ENCODE data around the gene PXT1. TPM values are rescaled to one million over a fixed set of nuclear protein-coding genes. Genes with fewer than 3 reads are reported as not detected.

The PXT1 gene
- polyA plus RNA-seq, 1 experiment, result not detected

DNA sequence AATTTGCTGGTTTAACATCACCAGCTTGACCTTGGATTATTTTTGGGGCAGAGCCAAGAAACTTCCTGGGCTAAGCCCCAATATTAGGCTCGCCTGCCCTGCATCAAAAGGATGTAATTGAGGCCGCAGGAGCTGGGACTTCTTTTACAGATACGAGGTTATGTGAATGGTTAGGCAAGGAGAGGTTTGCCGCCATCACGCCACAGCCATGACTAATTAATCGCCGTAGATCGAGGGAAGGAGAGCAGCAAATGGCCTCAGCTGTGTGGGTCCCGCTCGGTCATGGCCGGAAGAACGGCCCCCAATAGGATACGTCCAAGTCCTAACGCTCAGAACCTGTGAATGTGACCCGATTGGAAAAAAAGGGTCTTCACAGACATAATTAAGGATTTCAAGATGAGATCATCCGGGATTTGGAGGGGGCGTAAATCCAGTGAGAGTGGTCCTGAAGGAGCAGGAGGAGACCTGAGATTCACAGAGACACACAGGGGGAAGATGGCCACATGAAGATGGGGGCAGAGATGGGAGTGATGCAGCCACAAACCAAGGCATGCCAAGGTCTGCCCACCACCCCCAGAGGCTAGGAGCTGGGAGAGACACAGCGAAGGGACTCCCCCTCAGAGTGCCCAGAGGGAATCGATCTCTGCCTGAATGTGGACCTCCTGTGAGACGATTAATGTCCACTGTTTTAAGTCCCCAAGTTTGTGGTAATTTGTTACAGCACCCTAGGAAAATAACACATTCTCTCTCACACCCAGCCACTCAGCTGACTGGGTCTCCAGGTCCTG is 96.0 kb downstream of the PXT1 start:
- Histone ChIP-seq H3K9me3 (ENCODE audit: control insufficient read depth, insufficient read depth, low read length) (no peaks in the 10 kb centered on the region), H3K27me3 (ENCODE audit: control insufficient read depth, insufficient read depth, low read length) (peaks cover 21% of the 10 kb centered on the region), H3K4me3 (ENCODE audit: low read depth, low read length) (no peak overlapping the region), H3K27ac (ENCODE audit: low read depth, low read length) (no peak overlapping the region)
- POLR2A ChIA-PET, result no interaction called here
- TF ChIP-seq, protein P1, sequence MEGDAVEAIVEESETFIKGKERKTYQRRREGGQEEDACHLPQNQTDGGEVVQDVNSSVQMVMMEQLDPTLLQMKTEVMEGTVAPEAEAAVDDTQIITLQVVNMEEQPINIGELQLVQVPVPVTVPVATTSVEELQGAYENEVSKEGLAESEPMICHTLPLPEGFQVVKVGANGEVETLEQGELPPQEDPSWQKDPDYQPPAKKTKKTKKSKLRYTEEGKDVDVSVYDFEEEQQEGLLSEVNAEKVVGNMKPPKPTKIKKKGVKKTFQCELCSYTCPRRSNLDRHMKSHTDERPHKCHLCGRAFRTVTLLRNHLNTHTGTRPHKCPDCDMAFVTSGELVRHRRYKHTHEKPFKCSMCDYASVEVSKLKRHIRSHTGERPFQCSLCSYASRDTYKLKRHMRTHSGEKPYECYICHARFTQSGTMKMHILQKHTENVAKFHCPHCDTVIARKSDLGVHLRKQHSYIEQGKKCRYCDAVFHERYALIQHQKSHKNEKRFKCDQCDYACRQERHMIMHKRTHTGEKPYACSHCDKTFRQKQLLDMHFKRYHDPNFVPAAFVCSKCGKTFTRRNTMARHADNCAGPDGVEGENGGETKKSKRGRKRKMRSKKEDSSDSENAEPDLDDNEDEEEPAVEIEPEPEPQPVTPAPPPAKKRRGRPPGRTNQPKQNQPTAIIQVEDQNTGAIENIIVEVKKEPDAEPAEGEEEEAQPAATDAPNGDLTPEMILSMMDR (IDR thresholded peaks at IDR 0.05; ENCODE audit: low read depth, low read length), result no peak
- CTCF ChIA-PET, result interaction anchor here (1.7 kb wide), 1 partner anchor 14 kb away, joined by 6 read pairs; no protein-coding TSS in a partner anchor
- DNase-seq (ENCODE audit: low read depth, low spot score), result no peak

DNA sequence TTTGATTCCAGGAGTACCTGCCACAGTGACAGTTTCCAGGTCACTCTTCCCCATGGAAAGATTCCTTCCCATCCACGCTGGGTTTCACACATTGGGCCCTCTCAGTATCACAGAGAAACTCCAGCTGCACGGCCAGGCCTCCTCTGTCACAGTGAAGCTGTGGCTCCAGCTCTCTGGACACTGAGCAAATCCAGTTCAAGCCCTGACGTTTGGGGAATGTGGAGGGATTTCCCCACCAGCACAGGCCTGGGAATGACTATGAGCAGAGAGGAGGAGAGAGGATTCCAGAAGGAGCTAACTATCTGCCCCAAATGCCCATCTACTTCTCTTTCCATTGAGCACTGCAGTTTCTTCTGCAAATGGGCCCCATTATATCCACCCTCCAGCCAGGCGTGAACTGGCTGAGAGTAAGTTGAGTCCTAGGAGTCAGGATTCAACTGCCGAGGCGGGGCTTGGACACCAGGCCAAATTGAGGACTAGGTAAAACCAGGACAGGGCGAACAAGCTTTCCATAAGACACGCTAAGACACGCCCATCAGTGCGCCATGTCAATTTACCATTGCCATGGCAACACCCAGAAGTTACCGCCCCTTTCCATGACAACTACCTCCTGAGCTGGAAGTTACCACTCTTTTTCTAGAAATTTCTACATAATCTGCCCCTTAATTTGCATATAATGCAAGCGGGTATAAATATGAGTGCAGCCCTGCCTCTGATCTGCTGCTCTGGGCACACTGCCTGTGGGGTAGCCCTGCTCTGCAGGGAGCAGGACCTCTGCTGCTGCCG is 96.8 kb downstream of the PXT1 start:
- H3K4me3 ChIP-seq (ENCODE audit: low read depth, low read length), result no peak overlapping the region
- peaks cover 21% of the 10 kb centered on the region for H3K27me3 ChIP-seq (ENCODE audit: control insufficient read depth, insufficient read depth, low read length)
- ChIA-PET CTCF (interaction anchor here (0.9 to 1.7 kb wide), 2 partner anchors 13 to 15 kb away, joined by 3 to 6 read pairs; no protein-coding TSS in a partner anchor), POLR2A (interaction anchor here (0.7 kb wide), 1 partner anchor 388 kb away, joined by 3 read pairs; no protein-coding TSS in a partner anchor)
- H3K9me3 ChIP-seq (ENCODE audit: control insufficient read depth, insufficient read depth, low read length), result no peaks in the 10 kb centered on the region
- no peak overlapping the region for H3K27ac ChIP-seq (ENCODE audit: low read depth, low read length)
- DNase-seq (ENCODE audit: low read depth, low spot score), result no peak
- TF ChIP-seq, protein P1 (IDR thresholded peaks at IDR 0.05; ENCODE audit: low read depth, low read length), result no peak

DNA sequence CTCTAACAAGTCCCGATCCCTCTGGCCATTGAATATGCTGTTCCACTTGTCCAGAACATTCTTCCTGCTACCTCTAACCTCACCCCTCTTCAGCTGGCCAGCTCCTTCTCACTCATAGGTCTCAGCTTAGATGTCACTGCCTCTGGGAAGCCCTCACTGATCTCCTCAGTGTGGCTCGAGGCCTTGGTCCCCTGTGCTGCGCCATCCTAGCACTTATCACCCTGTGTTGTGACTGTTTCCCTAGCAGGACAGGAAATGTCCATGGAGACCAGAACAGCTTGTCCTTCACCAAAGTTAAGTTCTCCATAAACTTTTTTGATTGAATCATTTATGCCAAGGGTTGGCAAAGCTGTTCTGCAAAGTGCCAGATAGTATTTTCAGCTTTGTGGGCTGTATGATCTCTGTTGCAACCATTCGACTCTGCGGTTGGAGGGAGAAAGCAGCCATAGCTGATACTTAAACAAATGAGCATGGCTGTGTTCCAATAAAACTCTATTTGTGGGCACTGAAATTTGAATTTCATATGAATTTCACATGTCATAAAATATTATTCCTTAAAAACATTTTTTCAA is 99.5 kb downstream of the PXT1 start:
- Histone ChIP-seq H3K9me3 (ENCODE audit: control insufficient read depth, insufficient read depth, low read length) (no peaks in the 10 kb centered on the region), H3K27ac (ENCODE audit: low read depth, low read length) (no peak overlapping the region), H3K27me3 (ENCODE audit: control insufficient read depth, insufficient read depth, low read length) (peaks cover 42% of the 10 kb centered on the region), H3K4me3 (ENCODE audit: low read depth, low read length) (no peak overlapping the region)
- TF ChIP-seq, protein P1 (IDR thresholded peaks at IDR 0.05; ENCODE audit: low read depth, low read length), result no peak
- POLR2A ChIA-PET, result no interaction called here
- CTCF ChIA-PET, result interaction anchor here (5.8 kb wide), 1 partner anchor 16 kb away, joined by 59 read pairs; no protein-coding TSS in a partner anchor
- DNase-seq (ENCODE audit: low read depth, low spot score), result no peak

DNA sequence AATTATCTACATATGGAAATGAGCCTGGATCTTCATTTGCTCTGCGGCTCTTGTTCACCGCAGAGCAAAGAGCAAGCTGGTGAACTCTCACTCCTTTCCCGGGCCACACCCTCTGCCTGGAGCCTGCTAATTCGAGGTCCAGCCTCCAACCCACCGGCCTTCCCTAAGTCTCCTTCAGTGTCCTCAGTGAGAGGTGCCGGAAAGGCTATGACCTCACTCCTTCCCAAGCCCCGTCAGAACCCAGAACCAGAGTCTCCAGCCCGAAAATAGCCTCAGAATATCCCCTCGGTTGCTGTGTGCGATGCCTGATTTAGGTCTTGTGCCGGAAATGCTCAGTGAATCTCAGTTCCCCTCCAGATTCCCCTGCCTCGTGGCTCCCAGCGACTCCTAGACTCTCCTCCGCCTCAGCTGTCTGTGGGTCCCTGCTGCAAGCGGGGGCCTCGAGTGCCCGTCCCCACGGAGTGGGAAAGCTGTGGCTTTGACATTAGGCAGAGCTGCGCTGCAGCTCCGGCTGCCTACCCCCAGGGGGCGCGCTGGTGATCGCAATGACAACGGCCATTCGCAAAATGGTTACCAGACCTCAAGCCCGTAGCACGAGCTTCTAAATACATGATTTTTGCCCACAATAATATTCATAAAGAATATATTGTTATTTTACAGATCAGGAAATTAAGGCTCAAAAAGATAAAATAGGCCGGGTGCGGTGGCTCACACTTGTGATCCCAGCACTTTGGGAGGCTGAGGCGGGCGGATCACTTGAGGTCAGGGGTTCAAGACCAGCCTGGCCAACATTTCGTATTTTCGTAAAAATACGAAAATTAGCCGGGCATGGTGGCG is 101.8 kb downstream of the PXT1 start:
- POLR2A ChIA-PET, result interaction anchor here (0.6 kb wide), 1 partner anchor 257 kb away, joined by 4 read pairs; no protein-coding TSS in a partner anchor
- no peak overlapping the region for H3K27ac ChIP-seq (ENCODE audit: low read depth, low read length)
- no peak for DNase-seq (ENCODE audit: low read depth, low spot score)
- 0 out of 2 replicates have a peak overlapping the region, but pooled peaks have one; percentile 4 for H3K4me3 ChIP-seq (ENCODE audit: low read depth, low read length)
- H3K9me3 ChIP-seq (ENCODE audit: control insufficient read depth, insufficient read depth, low read length), result no peaks in the 10 kb centered on the region
- CTCF ChIA-PET, result interaction anchor here (0.5 to 5.8 kb wide), 39 partner anchors 10 to 423 kb away, joined by 3 to 59 read pairs (median 4); no protein-coding TSS in a partner anchor
- H3K27me3 ChIP-seq (ENCODE audit: control insufficient read depth, insufficient read depth, low read length), result peaks cover 43% of the 10 kb centered on the region
- TF ChIP-seq, protein P1 (IDR thresholded peaks at IDR 0.05; ENCODE audit: low read depth, low read length), result peak; percentile 96

Small RNAs within 50 kb of the gene (small RNA-seq; reads per million reads assigned to genes)
- not detected for gene RN7SL502P (ENCODE audit: insufficient read length, low read depth)

Other genes with a start within 250 kb of the PXT1 start
- gene BRPF3, start 246.1 kb downstream of the PXT1 start, polyA plus RNA-seq (2011; rRNA removed), result 13.9 and 15.5 TPM in 2 replicates
- not detected in 2 replicates for gene PNPLA1, start 172.8 kb downstream of the PXT1 start, polyA plus RNA-seq (2011; rRNA removed)
- not detected in 2 replicates for gene BNIP5, start 106.0 kb downstream of the PXT1 start, polyA plus RNA-seq (2011; rRNA removed)
- 0.41 and 0.81 TPM in 2 replicates for gene ETV7, start 55.2 kb downstream of the PXT1 start, polyA plus RNA-seq (2011; rRNA removed)
- 77.1 and 93.3 TPM in 2 replicates for gene KCTD20, start 146 bp upstream of the PXT1 start, polyA plus RNA-seq (2011; rRNA removed)
- 27.1 and 34.9 TPM in 2 replicates for gene STK38, start 104.6 kb upstream of the PXT1 start, polyA plus RNA-seq (2011; rRNA removed)
- gene SRSF3, start 151.5 kb upstream of the PXT1 start, polyA plus RNA-seq (2011; rRNA removed), result 317 and 423 TPM in 2 replicates
- gene CDKN1A, start 235.9 kb upstream of the PXT1 start, polyA plus RNA-seq (2011; rRNA removed), result 722 and 830 TPM in 2 replicates

Measured in AG04450 (cell line).